Stimulated activated CD4-positive, alpha-beta T cell treated with anti-CD3 and anti-CD28 coated beads, Interleukin-12 subunit alpha, Interleukin-12 subunit beta, amount 100 ng/mL, for 48 hours (primary cell): Measurements from ENCODE around the gene TRAPPC8.
"Not testable (repeated sequence)": the region's sequence is repeated elsewhere in the genome, so short reads cannot be mapped to it uniquely, and the experiment has no call there.

Source experiments
- DNase-seq, 3 donors: peaks; one replicate each; pipeline ENCODE4 v3.0.0-alpha.2; 2020; ENCODE audit warnings: low read depth in 2 of 3, low spot score in 1 of 3

TRAPPC8 gene

GRCh38 chr18:31942999-31943877, at the start of gene TRAPPC8:
TRAPPC8 (minus strand) TSS chr18:31943128; CDS start chr18:31942764, 364 bp downstream.
- peak; percentile 78 to 88 (median 83) for DNase-seq

- DNase-seq: no peak
Observed at GRCh38 chr18:31990823-31991222, 47.9 kb upstream of the TRAPPC8 start.

GRCh38 chr18:31983976-31984375, 41.0 kb upstream of the TRAPPC8 start:
- no peak for DNase-seq

GRCh38 chr18:31983020-31983419, 40.1 kb upstream of the TRAPPC8 start:
- DNase-seq: no peak

GRCh38 chr18:31980863-31981262, 37.9 kb upstream of the TRAPPC8 start:
- DNase-seq: no peak

GRCh38 chr18:31979714-31980113, 36.8 kb upstream of the TRAPPC8 start:
- no peak for DNase-seq

- no peak for DNase-seq
Observed at GRCh38 chr18:31978616-31979015, 35.7 kb upstream of the TRAPPC8 start.

- peak in 1 of 3 donors; percentile 45 for DNase-seq
Observed at GRCh38 chr18:31977270-31977872, 34.4 kb upstream of the TRAPPC8 start.

GRCh38 chr18:31976242-31976641, 33.3 kb upstream of the TRAPPC8 start:
- DNase-seq: no peak

GRCh38 chr18:31973929-31974546, 31.1 kb upstream of the TRAPPC8 start:
- no peak for DNase-seq

- DNase-seq: no peak
Observed at GRCh38 chr18:31970617-31971016, 27.7 kb upstream of the TRAPPC8 start.

- DNase-seq: no peak
Observed at GRCh38 chr18:31965316-31965970, 22.5 kb upstream of the TRAPPC8 start.

GRCh38 chr18:31957728-31958127, 14.8 kb upstream of the TRAPPC8 start:
- DNase-seq: no peak

- no peak for DNase-seq
Observed at GRCh38 chr18:31954349-31954748, 11.4 kb upstream of the TRAPPC8 start.

GRCh38 chr18:31953699-31954098, 10.8 kb upstream of the TRAPPC8 start:
- not testable (repeated sequence) for DNase-seq

- DNase-seq: no peak
Observed at GRCh38 chr18:31952223-31952622, 9.3 kb upstream of the TRAPPC8 start.

GRCh38 chr18:31950583-31950982, 7.7 kb upstream of the TRAPPC8 start:
- DNase-seq: no peak

GRCh38 chr18:31948349-31948748, 5.4 kb upstream of the TRAPPC8 start:
- not testable (repeated sequence) for DNase-seq

- no peak for DNase-seq
Observed at GRCh38 chr18:31946305-31947046, 3.5 kb upstream of the TRAPPC8 start.

GRCh38 chr18:31943878-31944816, 1.2 kb upstream of the TRAPPC8 start:
- DNase-seq: no peak
